Measurements from ENCODE around the gene DNAJC8. TPM values are rescaled to one million over a fixed set of nuclear protein-coding genes. Genes with fewer than 3 reads are reported as not detected.

DNAJC8 gene
- total and polyA plus RNA-seq, 2 of the 4 experiments (the other 2 are of a cell fraction) = 53.6 to 81.0 TPM

GRCh38 chr1:28281608-28282425 lies 49.0 kb upstream of the DNAJC8 start:
- H3K9ac ChIP-seq (ENCODE audit: low read depth, low read length) = no peak overlapping the region
- no peak overlapping the region for H3K14ac ChIP-seq (replicated peaks; ENCODE audit: low read depth, low read length)
- H3K27ac ChIP-seq (ENCODE audit: insufficient read depth, low read length) = no peak overlapping the region
- ATAC-seq (ENCODE audit: low read depth) (no peak), DNase-seq (no peak)
- in situ Hi-C loops (cut with MboI; ENCODE audit: low sequenced_read_pairs) (no loop called here), dilution Hi-C loops (cut with HindIII; ENCODE audit: low sequenced_read_pairs, unreplicated experiment) (no loop called here), intact Hi-C loops (cut with micrococcal nuclease) (no loop called here)
- no peaks in the 10 kb centered on the region for H3K4me1 ChIP-seq (ENCODE audit: control insufficient read depth, insufficient read depth, low read length)
- no peak overlapping the region for H3K4me3 ChIP-seq (ENCODE audit: insufficient read depth, low read depth, low read length)
- no peak overlapping the region for H2BK120ac ChIP-seq (ENCODE audit: low read depth, low read length)
- H2BK5ac ChIP-seq (ENCODE audit: low read depth, low read length, poor library complexity, severe bottlenecking) = no peak overlapping the region
- H2BK20ac ChIP-seq (ENCODE audit: low read depth, low read length) = no peak overlapping the region
- H3K4me2 ChIP-seq (ENCODE audit: low read depth, low read length) = no peak overlapping the region
- no peaks in the 10 kb centered on the region for H3K9me3 ChIP-seq (ENCODE audit: control insufficient read depth, insufficient read depth, low read length)
- CTCF ChIA-PET = no interaction called here
- H2AK9ac ChIP-seq (replicated peaks; ENCODE audit: low read depth, low read length, poor library complexity) = peak overlapping the region; percentile 72
- TF ChIP-seq NFE2L2 (IDR thresholded peaks at IDR 0.05; ENCODE audit: low read depth, low read length) = no peak
- no peak for TF ChIP-seq CHD1 (IDR thresholded peaks at IDR 0.05; ENCODE audit: low read depth, low read length)
- TF ChIP-seq MXI1 (IDR thresholded peaks at IDR 0.05; ENCODE audit: borderline replicate concordance, low read depth, low read length) = no peak
- no peak for TF ChIP-seq FOS (IDR thresholded peaks at IDR 0.05; ENCODE audit: low read depth, low read length)
- peaks cover 57% of the 10 kb centered on the region for H3K36me3 ChIP-seq (ENCODE audit: control insufficient read depth, insufficient read depth, low read length)
- no peak overlapping the region for H2BK15ac ChIP-seq (ENCODE audit: low read depth, low read length)
- H4K20me1 ChIP-seq (ENCODE audit: insufficient read depth, low read length) = peaks cover 37% of the 10 kb centered on the region
- no peak overlapping the region for H3K4ac ChIP-seq (ENCODE audit: low read depth, low read length)
- H3K27me3 ChIP-seq (ENCODE audit: control insufficient read depth, insufficient read depth, low read length) = no peaks in the 10 kb centered on the region
- H3K23ac ChIP-seq (ENCODE audit: low read depth, low read length) = no peak overlapping the region
- H3K9me1 ChIP-seq (ENCODE audit: insufficient read depth, low read length) = peaks cover 13% of the 10 kb centered on the region
- H4K91ac ChIP-seq (ENCODE audit: insufficient read depth, low read depth, low read length) = no peak overlapping the region
- H3K56ac ChIP-seq (ENCODE audit: extremely low read depth, insufficient read depth, low read length) = no peak overlapping the region
- POLR2A ChIA-PET (ENCODE audit: unreplicated experiment) = no interaction called here
- no peak overlapping the region for H3K18ac ChIP-seq (ENCODE audit: low read depth, low read length)
- H4K5ac ChIP-seq (ENCODE audit: low read depth, low read length) = no peak overlapping the region
- H2AK5ac ChIP-seq (ENCODE audit: low read depth, low read length) = no peak overlapping the region
- 91% methylated on average over 7 of the region's 14 CpGs; no CpG with 5 or more reads in 1 of the 2 experiments for WGBS, 2 experiments (ENCODE audit: extremely low coverage in 2 of 2, insufficient read length in 1 of 2)
- BruUV-seq (replicated peaks) = no TSS peak
- no peak overlapping the region for H4K8ac ChIP-seq (ENCODE audit: low read depth in 2 of 2, low read length in 2 of 2)
- H3K79me1 ChIP-seq (ENCODE audit: low read depth in 1 of 2, low read length in 2 of 2) = peaks cover 18 to 51% of the 10 kb centered on the region in 2 experiments
- H2AFZ ChIP-seq (replicated peaks; ENCODE audit: low read length, poor library complexity) = no peak overlapping the region
